ENCODE measurements around the gene SPTSSA. TPM values are rescaled to one million over a fixed set of nuclear protein-coding genes. Genes with fewer than 3 reads are reported as not detected.

SPTSSA gene
- total RNA-seq, result 13.5 and 14.8 TPM in 2 replicates

GRCh38 chr14:34462132-34462893 lies at the start of gene SPTSSA:
Gene SPTSSA, minus strand, starts transcription at chr14:34462240. Its CDS starts 33 bp downstream, at chr14:34462207.

Other genes starting within 250 kb of the SPTSSA start
- gene EAPP, start 77.5 kb upstream of the SPTSSA start, total RNA-seq, result 18.4 and 27.4 TPM in 2 replicates
- gene SNX6, start 167.9 kb upstream of the SPTSSA start, total RNA-seq, result 222 and 234 TPM in 2 replicates

Measured in mammary microvascular endothelial cell (primary cell).